K562 (cell line): ENCODE measurements around the gene MPC1. TPM values are rescaled to one million over a fixed set of nuclear protein-coding genes. Genes with fewer than 3 reads are reported as not detected.

ENCODE experiments used
- BRD9 ChIP-seq: fragments of 450-650 bp; IDR thresholded peaks from 2 replicates; pipeline ENCODE4 v1.6.1; 2018; ENCODE audit warnings: low read depth; ENCODE audit not compliant: partially characterized antibody
- BRF1 ChIP-seq: IDR thresholded peaks from 3 replicates; pipeline ENCODE4 v1.6.1; 2011; ENCODE audit warnings: borderline replicate concordance, mild to moderate bottlenecking; ENCODE audit not compliant: insufficient read length; ENCODE audit errors: extremely low read depth
- CBFA2T2 ChIP-seq: fragments of 450-650 bp; conservative IDR thresholded peaks from 2 replicates; pipeline ENCODE4 v1.6.1; 2017; ENCODE audit warnings: mild to moderate bottlenecking
- CEBPB ChIP-seq: fragments of 450-650 bp; IDR thresholded peaks from 2 replicates; pipeline ENCODE4 v1.6.1; 2016; ENCODE audit warnings: missing genetic modification characterization, missing compliant biosample characterization
- CHAMP1 ChIP-seq: fragments of 450-650 bp; IDR thresholded peaks from 2 replicates; pipeline ENCODE4 v1.6.1; 2016; ENCODE audit warnings: mild to moderate bottlenecking
- ERF ChIP-seq: fragments of 450-650 bp; formaldehyde crosslinking; IDR thresholded peaks from 2 replicates; pipeline ENCODE4 v1.4.0; 2020; ENCODE audit warnings: mild to moderate bottlenecking, mixed read lengths
- ETV1 ChIP-seq: fragments of 450-650 bp; conservative IDR thresholded peaks from 2 replicates; pipeline ENCODE4 v1.6.1; 2016; ENCODE audit warnings: missing genetic modification characterization, control low read depth, low read depth, missing compliant biosample characterization
- FIP1L1 ChIP-seq: fragments of 200-400 bp; formaldehyde crosslinking; IDR thresholded peaks from 2 replicates; pipeline ENCODE4 v1.6.1; 2018; ENCODE audit warnings: mild to moderate bottlenecking, low read depth, low read length; ENCODE audit not compliant: poor library complexity, severe bottlenecking
- FOXA3 ChIP-seq, 2 experiments: fragments of 450-650 bp in 1 of 2; sonication (generic) in 1 of 2; formaldehyde crosslinking; IDR thresholded peaks in 1 of 2; conservative IDR thresholded peaks in 1 of 2; 2 replicates each; pipeline versions ENCODE4 v1.4.0 to v1.8.0; 2020 to 2022; ENCODE audit warnings: mild to moderate bottlenecking in 2 of 2, missing genetic modification reagents in 1 of 2
- FOXK2 ChIP-seq, 2 experiments: fragments of 450-650 bp; IDR thresholded peaks in 1 of 2; conservative IDR thresholded peaks in 1 of 2; 2 replicates each; pipeline ENCODE4 v1.6.1; 2016; ENCODE audit warnings: low read depth in 2 of 2, mild to moderate bottlenecking in 1 of 2
- HNRNPUL1 ChIP-seq: fragments of 200-400 bp; formaldehyde crosslinking; IDR thresholded peaks from 2 replicates; pipeline ENCODE4 v1.6.1; 2017; ENCODE audit warnings: low read length
- KLF16 ChIP-seq: IDR thresholded peaks from 2 replicates; pipeline ENCODE4 v1.6.1; 2016; ENCODE audit warnings: antibody characterized with exemption
- MTA1 ChIP-seq: fragments of 450-650 bp; IDR thresholded peaks from 2 replicates; pipeline ENCODE4 v1.6.1; 2017; ENCODE audit warnings: borderline replicate concordance
- MTA3 ChIP-seq: fragments of 450-650 bp; formaldehyde crosslinking; IDR thresholded peaks from 2 replicates; pipeline ENCODE4 v1.6.1; 2017; ENCODE audit warnings: mild to moderate bottlenecking, borderline replicate concordance
- NFATC3 ChIP-seq: fragments of 450-650 bp; IDR thresholded peaks from 2 replicates; pipeline ENCODE4 v1.6.1; 2017; ENCODE audit warnings: mild to moderate bottlenecking
- PCBP1 ChIP-seq: fragments of 200-400 bp; formaldehyde crosslinking; IDR thresholded peaks from 2 replicates; pipeline ENCODE4 v1.6.1; 2018; ENCODE audit warnings: mild to moderate bottlenecking, low read depth, low read length; ENCODE audit not compliant: poor library complexity, severe bottlenecking
- PML ChIP-seq: IDR thresholded peaks from 2 replicates; pipeline ENCODE4 v1.6.1; 2012; ENCODE audit warnings: low read length, inconsistent platforms
- RFX5 ChIP-seq: IDR thresholded peaks from 2 replicates; pipeline ENCODE4 v1.6.1; 2011; ENCODE audit warnings: low read depth, mild to moderate bottlenecking, improper control_type of control experiment, low read length
- SMAD3 ChIP-seq: fragments of 450-650 bp; formaldehyde crosslinking; conservative IDR thresholded peaks from 2 replicates; pipeline ENCODE4 v1.4.0; 2020; ENCODE audit warnings: mild to moderate bottlenecking
- SP1 ChIP-seq: sonication (generic); formaldehyde crosslinking; IDR thresholded peaks from 2 replicates; pipeline ENCODE4 v1.8.1; 2022; ENCODE audit warnings: mild to moderate bottlenecking, missing genetic modification reagents
- SREBF1 ChIP-seq: fragments of 150-350 bp; IDR thresholded peaks from 2 replicates; pipeline ENCODE4 v1.6.1; 2014; ENCODE audit warnings: antibody characterized with exemption, low read depth, low read length, borderline replicate concordance
- ZNF124 ChIP-seq: sonication (generic); formaldehyde crosslinking; IDR thresholded peaks from 2 replicates; pipeline ENCODE4 v1.8.1; 2022; ENCODE audit warnings: missing genetic modification reagents
- ZNF212 ChIP-seq: fragments of 450-650 bp; formaldehyde crosslinking; IDR thresholded peaks from 2 replicates; pipeline ENCODE4 v1.4.0; 2020; ENCODE audit warnings: mild to moderate bottlenecking
- ZNF41 ChIP-seq: fragments of 250-450 bp; sonication (Bioruptor Pico); conservative IDR thresholded peaks from 2 replicates; pipeline ENCODE4 v1.4.0; 2020; ENCODE audit warnings: mild to moderate bottlenecking
- ZNF444 ChIP-seq: fragments of 250-450 bp; sonication (Bioruptor Pico); IDR thresholded peaks from 2 replicates; pipeline ENCODE4 v1.4.0; 2020; ENCODE audit warnings: mild to moderate bottlenecking, moderate library complexity
- ZNF589 ChIP-seq: fragments of 200-800 bp; sonication (Bioruptor generic); IDR thresholded peaks from 2 replicates; pipeline ENCODE4 v1.6.1; 2016; ENCODE audit warnings: low read depth, missing genetic modification characterization, missing compliant biosample characterization
- ZNF766 ChIP-seq: fragments of 200-800 bp; sonication (Bioruptor generic); conservative IDR thresholded peaks from 2 replicates; pipeline ENCODE4 v1.6.1; 2016; ENCODE audit warnings: missing genetic modification characterization, missing compliant biosample characterization
- ZNF785 ChIP-seq: fragments of 250-450 bp; sonication (Bioruptor Pico); IDR thresholded peaks from 2 replicates; pipeline ENCODE4 v1.4.0; 2020; ENCODE audit warnings: mild to moderate bottlenecking
- ZNF830 ChIP-seq: fragments of 250-450 bp; sonication (Bioruptor Pico); IDR thresholded peaks from 2 replicates; pipeline ENCODE4 v1.5.0; 2021; ENCODE audit warnings: mild to moderate bottlenecking
- polyA plus RNA-seq, 8 experiments: library from polyadenylated mRNA; depleted of rRNA in 4 of 8; stranded (reverse) in 5 of 8; unstranded in 3 of 8; fragments of >200 nt; fragmentation: Nextera tagmentation in 2 of 8; fragmentation: Illumina TruSeq in 1 of 8; extraction: Ambion mirVana in 2 of 8; extraction: Trizol in 1 of 8; gene quantifications; 2 replicates each; pipeline versions ENCODE4 v1.2.1 to v1.2.3, GENCODE V29; 2011 to 2014; ENCODE audit warnings: inconsistent platforms in 1 of 8, missing spikeins in 1 of 8
- total RNA-seq, 7 experiments: library from RNA; depleted of rRNA in 6 of 7; stranded (reverse); fragments of >200 nt in 6 of 7; fragmentation: Illumina TruSeq in 2 of 7; extraction: Trizol in 2 of 7; gene quantifications; 2 replicates each; pipeline versions ENCODE4 v1.2.1 to v1.2.3, GENCODE V29; 2011 to 2021; ENCODE audit warnings: low replicate concordance in 1 of 7

Gene MPC1
- total and polyA plus RNA-seq, 9 of the 15 experiments (the other 6 are each of a cell fraction or from before 2014, with no cell fraction given) = 78.6 to 185 (median 138) TPM

- peak; percentile 53 for TF ChIP-seq FIP1L1
- no peak for TF ChIP-seq RFX5
- TF ChIP-seq FOXA3 (CRISPR knock-in tag; conservative IDR thresholded peaks at IDR 0.05 in 1 of 2, IDR thresholded peaks at IDR 0.05 in 1 of 2) = no peak; a peak in 2 of 4 replicates
- no peak for TF ChIP-seq SMAD3 (CRISPR knock-in tag)
- TF ChIP-seq KLF16 = no peak
- TF ChIP-seq ZNF830 (CRISPR knock-in tag) = no peak
- TF ChIP-seq CHAMP1 = no peak
- no peak for TF ChIP-seq ZNF212 (CRISPR knock-in tag)
- TF ChIP-seq BRD9 = no peak
- peak; percentile 91 for TF ChIP-seq SP1 (CRISPR knock-in tag)
- TF ChIP-seq NFATC3 = no peak
- peak; percentile 28; the same call in 1 of the 2 replicates for TF ChIP-seq PML
- TF ChIP-seq SREBF1 = no peak
- TF ChIP-seq MTA3 = peak; percentile 90
- TF ChIP-seq BRF1 = no peak
- TF ChIP-seq ZNF766 = no peak; the same call in 1 of the 2 replicates
- TF ChIP-seq ETV1 (tag) = 0 out of 2 replicates have a peak, but pooled peaks have one; percentile 10
- peak; percentile 77 for TF ChIP-seq PCBP1
- no peak for TF ChIP-seq ZNF124 (CRISPR knock-in tag)
- no peak for TF ChIP-seq ZNF444
- TF ChIP-seq FOXK2 (conservative IDR thresholded peaks at IDR 0.05 in 1 of 2, IDR thresholded peaks at IDR 0.05 in 1 of 2; ENCODE audit: low read depth in 2 of 2) = no peak
- no peak for TF ChIP-seq ZNF589 (CRISPR knock-in tag)
- no peak for TF ChIP-seq ZNF785 (CRISPR knock-in tag)
- TF ChIP-seq ZNF41 (CRISPR knock-in tag) = no peak
- TF ChIP-seq CEBPB (tag) = no peak
- TF ChIP-seq MTA1 = no peak
- TF ChIP-seq HNRNPUL1 = no peak
- TF ChIP-seq CBFA2T2 = no peak
- TF ChIP-seq ERF = no peak
These were observed at the start of gene MPC1 (continued) for GRCh38 chr6:166382933-166383801.
